ENCODE measurements around the gene PPP1R37.

PPP1R37 gene

GRCh38 chr19:45059258-45059965, 33.6 kb upstream of the PPP1R37 start:
- peak; percentile 82 for TF ChIP-seq CTCF (IDR thresholded peaks at IDR 0.05; ENCODE audit: control extremely low read depth, extremely low read depth, low read depth, missing control alignments)
- ChIA-PET CTCF (interaction anchor here (0.6 to 6.5 kb wide), 47 partner anchors 9 to 278 kb away, joined by 3 to 120 read pairs (median 4); partner anchors contain the start of genes APOE, BLOC1S3, CLASRP and CLPTM1), POLR2A (no interaction called here)
- peak; percentile 88 for DNase-seq (ENCODE audit: extremely low spot score)

GRCh38 chr19:45061965-45062364, 31.0 kb upstream of the PPP1R37 start:
- ChIA-PET POLR2A (no interaction called here), CTCF (interaction anchor here (0.8 to 6.5 kb wide), 3 partner anchors 10 to 74 kb away, joined by 3 to 120 read pairs (median 65); partner anchors contain the start of gene CLASRP)
- DNase-seq (ENCODE audit: extremely low spot score), result no peak
- TF ChIP-seq CTCF (IDR thresholded peaks at IDR 0.05; ENCODE audit: control extremely low read depth, extremely low read depth, low read depth, missing control alignments), result no peak

- CTCF ChIA-PET, result interaction anchor here (1.5 to 2.0 kb wide), 2 partner anchors 11 to 106 kb away, joined by 3 to 7 read pairs; no protein-coding TSS in a partner anchor
- TF ChIP-seq CTCF (IDR thresholded peaks at IDR 0.05; ENCODE audit: control extremely low read depth, extremely low read depth, low read depth, missing control alignments), result no peak
- POLR2A ChIA-PET, result no interaction called here
- no peak for DNase-seq (ENCODE audit: extremely low spot score)
These were observed 28.9 kb upstream of the PPP1R37 start for GRCh38 chr19:45063851-45064801.

- POLR2A ChIA-PET, result no interaction called here
- DNase-seq (ENCODE audit: extremely low spot score), result no peak
- CTCF ChIA-PET, result interaction anchor here (1.4 to 1.7 kb wide), 2 partner anchors 25 to 28 kb away, joined by 3 read pairs; partner anchors contain the start of gene CLASRP
These were observed 25.9 kb upstream of the PPP1R37 start for GRCh38 chr19:45066921-45067661.

GRCh38 chr19:45068041-45068440, 24.9 kb upstream of the PPP1R37 start:
- no peak for TF ChIP-seq CTCF (IDR thresholded peaks at IDR 0.05; ENCODE audit: control extremely low read depth, extremely low read depth, low read depth, missing control alignments)
- POLR2A ChIA-PET, result interaction anchor here (0.6 to 0.9 kb wide), 3 partner anchors 29 to 110 kb away, joined by 3 to 5 read pairs (median 3); partner anchors contain the start of genes CLASRP and TRAPPC6A
- CTCF ChIA-PET, result interaction anchor here (1.9 kb wide), 1 partner anchor 9 kb away, joined by 9 read pairs; no protein-coding TSS in a partner anchor
- DNase-seq (ENCODE audit: extremely low spot score), result no peak

More at GRCh38 chr19:45066921-45067661, 25.9 kb upstream of the PPP1R37 start:
- no peak for TF ChIP-seq CTCF (IDR thresholded peaks at IDR 0.05; ENCODE audit: control extremely low read depth, extremely low read depth, low read depth, missing control alignments)

All from GM10248 (cell line).